GM18502 (cell line): Measurements from ENCODE around the gene CEP170.

ENCODE experiments used
- ATAC-seq: cut with Tn5 transposase; IDR thresholded peaks from one replicate; pipeline ENCODE4 v1.9.1; 2021; ENCODE audit warnings: mild to moderate bottlenecking; ENCODE audit not compliant: unreplicated experiment, poor library complexity

The CEP170 gene

GRCh38 chr1:243254927-243255790 is at the start of gene CEP170:
Gene CEP170, minus strand, starts transcription at chr1:243255281. Its CDS starts 30,001 bp downstream, at chr1:243225280.
- peak; percentile 57 for ATAC-seq

- ATAC-seq: no peak
Measured at GRCh38 chr1:243301059-243301458, 46.0 kb upstream of the CEP170 start.

- ATAC-seq: no peak
Measured at GRCh38 chr1:243299069-243299468, 44.0 kb upstream of the CEP170 start.

GRCh38 chr1:243294723-243295121 is 39.6 kb upstream of the CEP170 start:
- no peak for ATAC-seq

GRCh38 chr1:243293941-243294722 is 39.1 kb upstream of the CEP170 start:
- ATAC-seq: no peak

GRCh38 chr1:243292117-243292516 is 37.0 kb upstream of the CEP170 start:
- no peak for ATAC-seq

GRCh38 chr1:243291292-243291691 is 36.2 kb upstream of the CEP170 start:
- no peak for ATAC-seq

- ATAC-seq: no peak
Measured at GRCh38 chr1:243288062-243288461, 33.0 kb upstream of the CEP170 start.

GRCh38 chr1:243287652-243288051 is 32.6 kb upstream of the CEP170 start:
- ATAC-seq: peak; percentile 94

- ATAC-seq: no peak
Measured at GRCh38 chr1:243287123-243287460, 32.0 kb upstream of the CEP170 start.

- no peak for ATAC-seq
Measured at GRCh38 chr1:243286409-243287122, 31.5 kb upstream of the CEP170 start.

GRCh38 chr1:243281672-243282071 is 26.6 kb upstream of the CEP170 start:
- ATAC-seq: no peak

GRCh38 chr1:243280571-243281129 is 25.6 kb upstream of the CEP170 start:
- no peak for ATAC-seq

- ATAC-seq: no peak
Measured at GRCh38 chr1:243275316-243275715, 20.2 kb upstream of the CEP170 start.

- no peak for ATAC-seq
Measured at GRCh38 chr1:243273945-243274344, 18.9 kb upstream of the CEP170 start.

- ATAC-seq: no peak
Measured at GRCh38 chr1:243273506-243273905, 18.4 kb upstream of the CEP170 start.

- no peak for ATAC-seq
Measured at GRCh38 chr1:243272401-243272800, 17.3 kb upstream of the CEP170 start.

GRCh38 chr1:243271996-243272395 is 16.9 kb upstream of the CEP170 start:
- no peak for ATAC-seq

- ATAC-seq: no peak
Measured at GRCh38 chr1:243270097-243270864, 15.2 kb upstream of the CEP170 start.

GRCh38 chr1:243269461-243269801 is 14.3 kb upstream of the CEP170 start:
- ATAC-seq: peak; percentile 60
